CD14-positive monocyte (primary cell): Measurements from ENCODE around the gene PI4K2B. TPM values are rescaled to one million over a fixed set of nuclear protein-coding genes. Genes with fewer than 3 reads are reported as not detected.

Source experiments
- DNase-seq, 3 donors: peaks; one replicate each; pipeline ENCODE4 v3.0.0-alpha.2; 2011 to 2022
- H2AFZ ChIP-seq: 2 replicates; pipeline ENCODE4 v1.6.0; 2012; ENCODE audit warnings: mild to moderate bottlenecking, low read depth, low read length, inconsistent platforms; ENCODE audit not compliant: insufficient read depth, poor library complexity, severe bottlenecking
- H3K27ac ChIP-seq, 2 donors: 1 replicate in 1 of 2; 2 replicates in 1 of 2; pipeline ENCODE4 v1.5.1; 2012 to 2013; ENCODE audit warnings: low read length in 2 of 2, control low read depth in 1 of 2, inconsistent platforms in 1 of 2, low read depth in 1 of 2, mild to moderate bottlenecking in 1 of 2
- H3K27me3 ChIP-seq, 2 donors: one replicate each; pipeline versions ENCODE4 v1.6.0 to v1.6.1; 2011 to 2013; ENCODE audit warnings: low read length in 2 of 2; ENCODE audit not compliant: control insufficient read depth in 2 of 2, insufficient read depth in 2 of 2
- H3K36me3 ChIP-seq, 2 donors: replicated peaks in 1 of 2; 1 replicate in 1 of 2; 2 replicates in 1 of 2; pipeline versions ENCODE4 v1.5.1 to v1.6.1; 2012 to 2013; ENCODE audit warnings: low read length in 2 of 2, control low read depth in 1 of 2, inconsistent platforms in 1 of 2, mild to moderate bottlenecking in 1 of 2; ENCODE audit not compliant: insufficient read depth in 2 of 2, control insufficient read depth in 1 of 2
- H3K4me1 ChIP-seq, 2 donors: 1 replicate in 1 of 2; 2 replicates in 1 of 2; pipeline versions ENCODE4 v1.5.1 to v1.6.1; 2012 to 2013; ENCODE audit warnings: low read length in 2 of 2, control low read depth in 1 of 2, inconsistent platforms in 1 of 2, mild to moderate bottlenecking in 1 of 2, moderate library complexity in 1 of 2; ENCODE audit not compliant: insufficient read depth in 2 of 2, control insufficient read depth in 1 of 2
- H3K4me2 ChIP-seq: replicated peaks from 2 replicates; pipeline ENCODE3; 2012; ENCODE audit warnings: low read length, moderate library complexity, mild to moderate bottlenecking; ENCODE audit not compliant: poor library complexity, severe bottlenecking; ENCODE audit errors: extremely low read depth
- H3K4me3 ChIP-seq, 3 experiments: fragments of 200-600 bp in 1 of 3; sonication (generic) in 1 of 3; replicated peaks in 1 of 3; 1 replicate in 2 of 3; 2 replicates in 1 of 3; pipeline ENCODE4 v1.5.1; 2011 to 2013; ENCODE audit warnings: low read length in 3 of 3, mild to moderate bottlenecking in 3 of 3, control low read depth in 2 of 3, low read depth in 2 of 3, inconsistent platforms in 1 of 3, moderate library complexity in 1 of 3
- H3K79me2 ChIP-seq: 2 replicates; pipeline ENCODE4 v1.6.0; 2012; ENCODE audit warnings: mild to moderate bottlenecking, control low read depth, inconsistent platforms, low read length, moderate library complexity; ENCODE audit not compliant: insufficient read depth
- H3K9ac ChIP-seq: 2 replicates; pipeline ENCODE4 v1.6.0; 2017; ENCODE audit warnings: low read length, mild to moderate bottlenecking; ENCODE audit not compliant: insufficient read depth, poor library complexity, severe bottlenecking
- H3K9me3 ChIP-seq, 2 donors: replicated peaks in 1 of 2; 1 replicate in 1 of 2; 2 replicates in 1 of 2; pipeline versions ENCODE4 v1.5.1 to v1.6.1; 2012 to 2013; ENCODE audit warnings: low read length in 2 of 2, control low read depth in 1 of 2; ENCODE audit not compliant: control insufficient read depth in 1 of 2, insufficient read depth in 1 of 2
- H4K20me1 ChIP-seq: 2 replicates; pipeline ENCODE4 v1.6.0; 2012; ENCODE audit warnings: mild to moderate bottlenecking, low read length, control low read depth, moderate library complexity; ENCODE audit not compliant: insufficient read depth
- H3K27ac Mint-ChIP-seq, 7 donors: one replicate each; pipeline ENCODE4 v1.8.0; 2020; ENCODE audit warnings: mild to moderate bottlenecking in 7 of 7, mixed read lengths in 7 of 7, moderate library complexity in 6 of 7, inconsistent platforms in 2 of 7
- H3K27me3 Mint-ChIP-seq, 3 donors: one replicate each; pipeline ENCODE4 v1.8.0; 2021 to 2022; ENCODE audit warnings: low read depth in 3 of 3, mild to moderate bottlenecking in 3 of 3, mixed read lengths in 3 of 3, moderate library complexity in 3 of 3, inconsistent platforms in 1 of 3
- H3K36me3 Mint-ChIP-seq, 2 donors: one replicate each; pipeline ENCODE4 v1.8.0; 2020; ENCODE audit warnings: mixed read lengths in 2 of 2, inconsistent platforms in 1 of 2, mild to moderate bottlenecking in 1 of 2
- H3K4me1 Mint-ChIP-seq: one replicate; pipeline ENCODE4 v1.8.0; 2020; ENCODE audit warnings: mild to moderate bottlenecking, mixed read lengths
- H3K4me3 Mint-ChIP-seq, 2 donors: one replicate each; pipeline ENCODE4 v1.8.0; 2020; ENCODE audit warnings: mild to moderate bottlenecking in 2 of 2, mixed read lengths in 2 of 2, moderate library complexity in 1 of 2
- H3K9me3 Mint-ChIP-seq, 7 donors: one replicate each; pipeline ENCODE4 v1.8.0; 2020 to 2022; ENCODE audit warnings: mixed read lengths in 7 of 7, mild to moderate bottlenecking in 6 of 7, moderate library complexity in 6 of 7, inconsistent platforms in 2 of 7
- WGBS: methylation state at CpG from one replicate; pipeline ENCODE4 v1.1.5; 2013; ENCODE audit warnings: missing lambda C conversion rate; ENCODE audit not compliant: insufficient coverage; 5-methylcytosine and 5-hydroxymethylcytosine counted together
- intact Hi-C, 2 donors: fragments of 100-400 bp; cut with micrococcal nuclease; formaldehyde crosslinking; loops; one replicate each; pipeline versions ENCODE4 v1.15.0 to v1.15.1; 2023
- polyA plus RNA-seq, 3 donors: library from polyadenylated mRNA; depleted of rRNA in 1 of 3; unstranded in 2 of 3; stranded (reverse) in 1 of 3; fragments of 300-500 nt in 2 of 3; fragments of >200 nt in 1 of 3; fragmentation: Illumina TruSeq in 2 of 3; gene quantifications; 1 replicate in 2 of 3; 2 replicates in 1 of 3; pipeline ENCODE4 v1.2.3, GENCODE V29; 2012 to 2021
- TF ChIP-seq, protein P1 (sequence below): fragments of 200-600 bp; IDR thresholded peaks from one replicate; pipeline ENCODE4 v1.8.0; 2022; ENCODE audit warnings: antibody characterized with exemption, mild to moderate bottlenecking

The PI4K2B gene
- polyA plus RNA-seq, 3 donors = 3.0 to 8.5 (median 7.4) TPM

DNA sequence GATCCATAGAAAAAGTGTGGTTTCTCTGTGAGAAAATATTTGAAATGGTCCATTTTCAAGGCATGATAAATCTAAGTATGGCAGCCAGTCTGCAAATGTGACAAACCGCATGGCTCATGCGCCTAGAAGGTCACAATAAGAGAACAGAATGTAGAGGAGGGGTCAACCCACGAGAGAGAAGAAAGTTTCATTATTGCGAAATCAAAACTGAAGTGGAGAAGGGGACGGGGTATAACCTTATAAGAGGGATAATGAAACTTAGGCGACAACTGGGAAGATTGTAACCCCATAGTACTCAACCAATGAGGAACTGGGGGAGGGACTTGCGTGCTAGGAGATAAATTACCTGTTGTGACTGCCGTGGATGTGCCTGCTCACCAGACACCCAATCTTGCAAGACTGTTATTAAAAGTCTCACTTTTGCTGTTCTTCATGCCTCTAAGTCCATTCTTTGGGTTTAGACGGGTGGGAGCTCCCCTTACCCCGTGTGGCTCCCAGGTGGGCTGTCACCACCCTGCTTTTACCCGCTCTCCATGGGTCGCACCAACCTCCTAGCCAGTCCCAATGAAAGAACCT lies 57.4 kb downstream of the PI4K2B start:
- Histone ChIP-seq H3K27me3 (no peaks in the 10 kb centered on the region), H3K9ac (no peak overlapping the region), H3K4me3 (no peak overlapping the region), H3K9me3 (peaks cover 0 to 10% of the 10 kb centered on the region in 2 donors), H3K79me2 (no peaks in the 10 kb centered on the region), H2AFZ (no peak overlapping the region), H3K4me1 (no peaks in the 10 kb centered on the region), H4K20me1 (no peaks in the 10 kb centered on the region), H3K36me3 (no peaks in the 10 kb centered on the region), H3K27ac (no peak overlapping the region), H3K4me2 (no peak overlapping the region)
- 90% methylated on average over 7 of the region's 12 CpGs for WGBS
- Mint-ChIP-seq H3K4me1 (no peaks in the 10 kb centered on the region), H3K9me3 (peaks cover 8 to 19% (median 13%) of the 10 kb centered on the region in 7 donors), H3K27ac (no peak overlapping the region), H3K4me3 (no peak overlapping the region), H3K36me3 (no peaks in the 10 kb centered on the region), H3K27me3 (peaks cover 4 to 5% (median 5%) of the 10 kb centered on the region in 3 donors)
- DNase-seq = no peak
- TF ChIP-seq, protein P1, sequence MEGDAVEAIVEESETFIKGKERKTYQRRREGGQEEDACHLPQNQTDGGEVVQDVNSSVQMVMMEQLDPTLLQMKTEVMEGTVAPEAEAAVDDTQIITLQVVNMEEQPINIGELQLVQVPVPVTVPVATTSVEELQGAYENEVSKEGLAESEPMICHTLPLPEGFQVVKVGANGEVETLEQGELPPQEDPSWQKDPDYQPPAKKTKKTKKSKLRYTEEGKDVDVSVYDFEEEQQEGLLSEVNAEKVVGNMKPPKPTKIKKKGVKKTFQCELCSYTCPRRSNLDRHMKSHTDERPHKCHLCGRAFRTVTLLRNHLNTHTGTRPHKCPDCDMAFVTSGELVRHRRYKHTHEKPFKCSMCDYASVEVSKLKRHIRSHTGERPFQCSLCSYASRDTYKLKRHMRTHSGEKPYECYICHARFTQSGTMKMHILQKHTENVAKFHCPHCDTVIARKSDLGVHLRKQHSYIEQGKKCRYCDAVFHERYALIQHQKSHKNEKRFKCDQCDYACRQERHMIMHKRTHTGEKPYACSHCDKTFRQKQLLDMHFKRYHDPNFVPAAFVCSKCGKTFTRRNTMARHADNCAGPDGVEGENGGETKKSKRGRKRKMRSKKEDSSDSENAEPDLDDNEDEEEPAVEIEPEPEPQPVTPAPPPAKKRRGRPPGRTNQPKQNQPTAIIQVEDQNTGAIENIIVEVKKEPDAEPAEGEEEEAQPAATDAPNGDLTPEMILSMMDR = no peak
- intact Hi-C loops = no loop called here

DNA sequence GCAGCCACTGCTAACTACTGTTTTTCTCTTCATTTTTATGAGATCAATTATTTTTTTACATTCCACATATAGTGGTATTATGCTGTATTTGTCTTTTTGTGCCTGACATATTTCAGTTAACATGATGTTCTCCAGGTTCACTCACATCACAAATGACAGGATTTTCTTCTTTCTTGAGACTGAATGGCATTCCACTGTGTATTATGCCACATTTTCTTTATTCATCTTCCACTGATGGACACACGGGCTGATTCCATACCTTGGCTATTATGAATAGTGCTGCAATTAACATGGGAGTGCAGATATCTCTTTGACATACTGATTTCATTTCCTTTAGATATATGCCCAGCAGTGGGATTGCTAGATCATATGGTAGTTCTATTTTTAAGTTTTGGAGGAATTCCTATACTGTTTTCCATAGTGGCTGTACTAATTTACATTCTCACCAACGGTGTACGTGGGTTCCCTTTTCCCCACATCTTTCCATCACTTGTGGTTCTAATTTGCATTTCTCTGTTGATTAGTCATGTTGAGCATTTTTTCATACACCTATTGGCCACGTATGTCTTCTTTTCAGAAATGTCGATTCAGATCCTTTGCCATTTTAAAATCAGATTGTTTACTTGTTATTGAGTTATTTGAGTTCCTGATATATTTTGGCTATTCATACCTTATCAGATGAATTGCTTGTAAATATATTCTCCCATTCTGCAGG lies 63.9 kb downstream of the PI4K2B start:
- no peaks in the 10 kb centered on the region for H3K4me1 ChIP-seq
- DNase-seq = no peak
- H3K4me3 Mint-ChIP-seq = no peak overlapping the region
- H3K9ac ChIP-seq = no peak overlapping the region
- no CpG with 5 or more reads among the region's 5 CpGs for WGBS
- H3K79me2 ChIP-seq = no peaks in the 10 kb centered on the region
- no peak overlapping the region for H3K27ac ChIP-seq
- peaks cover 0 to 7% (median 7%) of the 10 kb centered on the region in 3 donors for H3K27me3 Mint-ChIP-seq
- intact Hi-C loops = no loop called here
- no peaks in the 10 kb centered on the region for H3K9me3 ChIP-seq
- no peaks in the 10 kb centered on the region for H3K4me1 Mint-ChIP-seq
- H2AFZ ChIP-seq = no peak overlapping the region
- no peak overlapping the region for H3K4me3 ChIP-seq
- no peak overlapping the region for H3K27ac Mint-ChIP-seq
- TF ChIP-seq, protein P1 = no peak
- no peaks in the 10 kb centered on the region for H3K36me3 ChIP-seq
- no peaks in the 10 kb centered on the region for H3K36me3 Mint-ChIP-seq
- H3K9me3 Mint-ChIP-seq = peaks cover 0 to 2% (median 0%) of the 10 kb centered on the region in 7 donors
- H3K4me2 ChIP-seq = no peak overlapping the region
- no peaks in the 10 kb centered on the region for H4K20me1 ChIP-seq
- peaks cover 0 to 3% of the 10 kb centered on the region in 2 donors for H3K27me3 ChIP-seq
